K562 (cell line): ENCODE data around the gene CAMK2B. TPM values are rescaled to one million over a fixed set of nuclear protein-coding genes. Genes with fewer than 3 reads are reported as not detected.
A peak's percentile ranks its signal among the peaks of the same experiment; 100 is the strongest.

Experiments used
- RAD21 ChIP-seq, 2 experiments: fragments of 250-450 bp in 1 of 2; fragments of 450-650 bp in 1 of 2; sonication (Bioruptor Pico) in 1 of 2; formaldehyde crosslinking in 1 of 2; IDR thresholded peaks in 1 of 2; conservative IDR thresholded peaks in 1 of 2; 2 replicates each; pipeline versions ENCODE4 v1.4.0 to v1.8.0; 2020 to 2022; ENCODE audit warnings: mild to moderate bottlenecking in 2 of 2, moderate library complexity in 1 of 2
- ZBTB40 ChIP-seq, 2 experiments: fragments of 450-650 bp in 1 of 2; sonication (generic) in 1 of 2; formaldehyde crosslinking in 1 of 2; IDR thresholded peaks; 2 replicates each; pipeline versions ENCODE4 v1.7.1 to v1.9.0; 2016 to 2022; ENCODE audit warnings: inconsistent platforms in 1 of 2, mild to moderate bottlenecking in 1 of 2, missing genetic modification reagents in 1 of 2
- polyA plus RNA-seq, 8 experiments: library from polyadenylated mRNA; depleted of rRNA in 4 of 8; stranded (reverse) in 5 of 8; unstranded in 3 of 8; fragments of >200 nt; fragmentation: Nextera tagmentation in 2 of 8; fragmentation: Illumina TruSeq in 1 of 8; extraction: Ambion mirVana in 2 of 8; extraction: Trizol in 1 of 8; gene quantifications; 2 replicates each; pipeline versions ENCODE4 v1.2.1 to v1.2.3, GENCODE V29; 2011 to 2014; ENCODE audit warnings: inconsistent platforms in 1 of 8, missing spikeins in 1 of 8
- total RNA-seq, 7 experiments: library from RNA; depleted of rRNA in 6 of 7; stranded (reverse); fragments of >200 nt in 6 of 7; fragmentation: Illumina TruSeq in 2 of 7; extraction: Trizol in 2 of 7; gene quantifications; 2 replicates each; pipeline versions ENCODE4 v1.2.1 to v1.2.3, GENCODE V29; 2011 to 2021; ENCODE audit warnings: low replicate concordance in 1 of 7

Gene CAMK2B
- total and polyA plus RNA-seq, 9 of the 15 experiments (the other 6 are each of a cell fraction or from before 2014, with no cell fraction given), result 0.04 to 0.09 (median 0.05) TPM; not detected in 4

GRCh38 chr7:44307301-44307900 is 18.0 kb downstream of the CAMK2B start (continued):
- TF ChIP-seq ZBTB40 (IDR thresholded peaks at IDR 0.05), result 0 out of 2 replicates have a peak, but pooled peaks have one; percentile 41
- no peak for TF ChIP-seq ZBTB40 (CRISPR knock-in tag; IDR thresholded peaks at IDR 0.05)
- TF ChIP-seq RAD21 (CRISPR knock-in tag; conservative IDR thresholded peaks at IDR 0.05 in 1 of 2, IDR thresholded peaks at IDR 0.05 in 1 of 2), result peak in 1 of 2 experiments; percentile 42; a peak in 2 of 4 replicates
